ENCODE results near the gene EML4. TPM values are rescaled to one million over a fixed set of nuclear protein-coding genes. Genes with fewer than 3 reads are reported as not detected.
A peak's percentile ranks its signal among the peaks of the same experiment; 100 is the strongest.
"Not testable (repeated sequence)": the region's sequence is repeated elsewhere in the genome, so short reads cannot be mapped to it uniquely, and the experiment has no call there.

EML4 gene
- total RNA-seq, 1 donor from 2014 or later: 43.0 TPM

DNA sequence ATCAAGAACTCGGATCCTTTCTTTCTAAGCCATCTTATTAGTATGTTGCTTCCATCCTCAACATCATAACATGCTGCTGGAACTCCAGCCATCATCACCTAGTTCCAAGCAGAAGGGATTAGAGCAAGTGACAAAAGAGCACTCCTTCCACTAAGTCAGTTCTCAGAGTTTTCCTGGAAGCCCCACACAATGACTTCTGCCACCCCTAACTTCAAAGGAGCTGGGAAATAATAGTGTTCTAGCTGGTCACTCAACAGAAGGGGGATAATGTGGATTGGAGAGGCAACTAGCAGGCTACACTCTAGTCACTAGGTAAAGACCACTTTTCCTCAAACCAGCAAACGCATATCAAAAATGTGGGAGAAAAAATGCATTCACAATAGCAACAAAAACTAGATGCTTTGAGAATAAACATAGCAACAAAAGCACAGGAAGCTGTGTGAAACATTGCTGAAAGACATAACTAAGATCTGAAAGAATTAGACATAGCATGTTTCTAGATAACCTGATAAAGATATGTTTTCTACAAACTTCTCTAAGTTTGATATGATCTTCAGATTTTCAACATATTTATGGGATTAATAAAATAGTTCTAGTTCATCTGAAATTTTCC, 152.4 kb downstream of the EML4 start:
- DNase-seq (ENCODE audit: low spot score): no peak
- Mint-ChIP-seq H3K36me3 (ENCODE audit: low read depth) (peaks cover 52% of the 10 kb centered on the region), H3K27me3 (ENCODE audit: low read depth) (no peaks in the 10 kb centered on the region), H3K27ac (peak overlapping the region; percentile 21), H3K4me3 (ENCODE audit: low read depth) (no peak overlapping the region), H3K9me3 (no peaks in the 10 kb centered on the region), H3K4me1 (ENCODE audit: low read depth) (peaks cover 12% of the 10 kb centered on the region)
- intact Hi-C loops (cut with micrococcal nuclease): no loop called here

GRCh38 chr2:42324244-42324643, 155.1 kb downstream of the EML4 start:
- peaks cover 16% of the 10 kb centered on the region for H3K4me1 Mint-ChIP-seq (ENCODE audit: low read depth)
- no peaks in the 10 kb centered on the region for H3K9me3 Mint-ChIP-seq
- H3K27ac Mint-ChIP-seq: no peak overlapping the region
- H3K36me3 Mint-ChIP-seq (ENCODE audit: low read depth): peaks cover 54% of the 10 kb centered on the region
- no peak overlapping the region for H3K4me3 Mint-ChIP-seq (ENCODE audit: low read depth)
- no peaks in the 10 kb centered on the region for H3K27me3 Mint-ChIP-seq (ENCODE audit: low read depth)
- no peak for DNase-seq (ENCODE audit: low spot score)
- intact Hi-C loops (cut with micrococcal nuclease): no loop called here

- Mint-ChIP-seq H3K9me3 (no peaks in the 10 kb centered on the region), H3K27ac (no peak overlapping the region), H3K27me3 (ENCODE audit: low read depth) (no peaks in the 10 kb centered on the region), H3K4me1 (ENCODE audit: low read depth) (peaks cover 16% of the 10 kb centered on the region), H3K36me3 (ENCODE audit: low read depth) (peaks cover 60% of the 10 kb centered on the region), H3K4me3 (ENCODE audit: low read depth) (no peak overlapping the region)
- no peak for DNase-seq (ENCODE audit: low spot score)
- intact Hi-C loops (cut with micrococcal nuclease): loop anchor here (5.0 kb wide), 1 partner anchor 38 kb away; no protein-coding TSS in a partner anchor
These were observed 155.8 kb downstream of the EML4 start for GRCh38 chr2:42324949-42325348.

DNA sequence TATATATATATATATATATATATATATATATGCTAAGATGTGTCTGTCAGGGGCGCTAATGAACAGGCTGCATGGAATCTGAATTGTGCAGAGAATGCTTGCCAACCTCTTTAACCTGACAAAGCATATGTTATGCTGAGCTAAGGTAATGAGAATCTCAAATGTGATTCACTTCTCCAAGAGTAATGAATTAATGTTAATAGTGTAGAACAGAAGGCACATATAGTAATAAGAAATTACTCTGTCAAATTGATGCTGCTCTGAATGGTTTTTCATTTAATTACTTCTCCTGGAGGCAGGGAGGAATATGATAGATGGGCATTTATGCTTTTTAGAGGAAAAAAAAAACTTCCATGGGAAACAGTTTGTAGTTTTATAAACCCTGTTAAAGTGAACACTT, 156.5 kb downstream of the EML4 start:
- H3K9me3 Mint-ChIP-seq: no peaks in the 10 kb centered on the region
- no peak for DNase-seq (ENCODE audit: low spot score)
- no peak overlapping the region for H3K27ac Mint-ChIP-seq
- no peaks in the 10 kb centered on the region for H3K27me3 Mint-ChIP-seq (ENCODE audit: low read depth)
- intact Hi-C loops (cut with micrococcal nuclease): loop anchor here (5.0 kb wide), 1 partner anchor 38 kb away; no protein-coding TSS in a partner anchor
- H3K36me3 Mint-ChIP-seq (ENCODE audit: low read depth): peaks cover 62% of the 10 kb centered on the region
- H3K4me3 Mint-ChIP-seq (ENCODE audit: low read depth): no peak overlapping the region
- peaks cover 15% of the 10 kb centered on the region for H3K4me1 Mint-ChIP-seq (ENCODE audit: low read depth)

DNA sequence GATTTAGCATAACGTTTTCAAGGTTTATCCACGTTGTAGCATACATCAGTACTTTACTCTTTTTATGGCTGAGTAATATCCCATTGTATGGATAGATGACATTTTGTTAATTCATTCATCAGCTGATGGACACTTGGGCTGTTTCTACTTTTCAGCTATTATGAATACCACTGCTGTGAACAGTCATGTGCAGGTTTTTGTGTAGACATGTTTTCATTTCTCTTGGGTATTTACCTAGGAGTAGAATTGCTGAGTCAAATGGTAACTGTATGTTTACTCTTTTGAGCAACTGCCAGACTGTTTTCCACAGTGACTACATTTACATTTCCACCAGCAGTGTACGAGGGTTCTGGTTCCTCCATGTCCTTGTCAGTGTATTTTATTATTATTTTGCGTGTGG, 158.0 kb downstream of the EML4 start:
- Mint-ChIP-seq H3K4me1 (ENCODE audit: low read depth) (peaks cover 11% of the 10 kb centered on the region), H3K27ac (peak overlapping the region; percentile 28), H3K9me3 (no peaks in the 10 kb centered on the region), H3K27me3 (ENCODE audit: low read depth) (no peaks in the 10 kb centered on the region), H3K36me3 (ENCODE audit: low read depth) (peaks cover 63% of the 10 kb centered on the region), H3K4me3 (ENCODE audit: low read depth) (no peak overlapping the region)
- intact Hi-C loops (cut with micrococcal nuclease): loop anchor here (5.0 kb wide), 1 partner anchor 40 kb away; no protein-coding TSS in a partner anchor
- no peak for DNase-seq (ENCODE audit: low spot score)

GRCh38 chr2:42328148-42328833, 159.1 kb downstream of the EML4 start:
- Mint-ChIP-seq H3K27ac (no peak overlapping the region), H3K9me3 (no peaks in the 10 kb centered on the region), H3K4me3 (ENCODE audit: low read depth) (no peak overlapping the region), H3K4me1 (ENCODE audit: low read depth) (peaks cover 9% of the 10 kb centered on the region), H3K27me3 (ENCODE audit: low read depth) (no peaks in the 10 kb centered on the region), H3K36me3 (ENCODE audit: low read depth) (peaks cover 63% of the 10 kb centered on the region)
- intact Hi-C loops (cut with micrococcal nuclease): loop anchor here (1.0 to 5.0 kb wide), 2 partner anchors 41 to 232 kb away; no protein-coding TSS in a partner anchor
- DNase-seq (ENCODE audit: low spot score): no peak

- peaks cover 69% of the 10 kb centered on the region for H3K36me3 Mint-ChIP-seq (ENCODE audit: low read depth)
- H3K4me1 Mint-ChIP-seq (ENCODE audit: low read depth): peaks cover 9% of the 10 kb centered on the region
- H3K9me3 Mint-ChIP-seq: no peaks in the 10 kb centered on the region
- no peak overlapping the region for H3K4me3 Mint-ChIP-seq (ENCODE audit: low read depth)
- intact Hi-C loops (cut with micrococcal nuclease): loop anchor here (1.0 to 5.0 kb wide), 2 partner anchors 42 to 233 kb away; no protein-coding TSS in a partner anchor
- no peak for DNase-seq (ENCODE audit: low spot score)
- no peak overlapping the region for H3K27ac Mint-ChIP-seq
- no peaks in the 10 kb centered on the region for H3K27me3 Mint-ChIP-seq (ENCODE audit: low read depth)
These were observed 159.8 kb downstream of the EML4 start for GRCh38 chr2:42328923-42329322.

DNA sequence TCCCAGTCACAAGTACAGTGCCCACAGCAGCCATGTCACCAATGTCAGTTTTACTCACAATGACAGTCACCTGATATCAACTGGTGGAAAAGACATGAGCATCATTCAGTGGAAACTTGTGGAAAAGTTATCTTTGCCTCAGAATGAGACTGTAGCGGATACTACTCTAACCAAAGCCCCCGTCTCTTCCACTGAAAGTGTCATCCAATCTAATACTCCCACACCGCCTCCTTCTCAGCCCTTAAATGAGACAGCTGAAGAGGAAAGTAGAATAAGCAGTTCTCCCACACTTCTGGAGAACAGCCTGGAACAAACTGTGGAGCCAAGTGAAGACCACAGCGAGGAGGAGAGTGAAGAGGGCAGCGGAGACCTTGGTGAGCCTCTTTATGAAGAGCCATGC, 160.6 kb downstream of the EML4 start:
- peak overlapping the region; percentile 46 for H3K27ac Mint-ChIP-seq
- H3K9me3 Mint-ChIP-seq: no peaks in the 10 kb centered on the region
- H3K4me1 Mint-ChIP-seq (ENCODE audit: low read depth): peaks cover 9% of the 10 kb centered on the region
- no peak for DNase-seq (ENCODE audit: low spot score)
- intact Hi-C loops (cut with micrococcal nuclease): loop anchor here (5.0 kb wide), 1 partner anchor 42 kb away; no protein-coding TSS in a partner anchor
- H3K27me3 Mint-ChIP-seq (ENCODE audit: low read depth): no peaks in the 10 kb centered on the region
- no peak overlapping the region for H3K4me3 Mint-ChIP-seq (ENCODE audit: low read depth)
- peaks cover 73% of the 10 kb centered on the region for H3K36me3 Mint-ChIP-seq (ENCODE audit: low read depth)

DNA sequence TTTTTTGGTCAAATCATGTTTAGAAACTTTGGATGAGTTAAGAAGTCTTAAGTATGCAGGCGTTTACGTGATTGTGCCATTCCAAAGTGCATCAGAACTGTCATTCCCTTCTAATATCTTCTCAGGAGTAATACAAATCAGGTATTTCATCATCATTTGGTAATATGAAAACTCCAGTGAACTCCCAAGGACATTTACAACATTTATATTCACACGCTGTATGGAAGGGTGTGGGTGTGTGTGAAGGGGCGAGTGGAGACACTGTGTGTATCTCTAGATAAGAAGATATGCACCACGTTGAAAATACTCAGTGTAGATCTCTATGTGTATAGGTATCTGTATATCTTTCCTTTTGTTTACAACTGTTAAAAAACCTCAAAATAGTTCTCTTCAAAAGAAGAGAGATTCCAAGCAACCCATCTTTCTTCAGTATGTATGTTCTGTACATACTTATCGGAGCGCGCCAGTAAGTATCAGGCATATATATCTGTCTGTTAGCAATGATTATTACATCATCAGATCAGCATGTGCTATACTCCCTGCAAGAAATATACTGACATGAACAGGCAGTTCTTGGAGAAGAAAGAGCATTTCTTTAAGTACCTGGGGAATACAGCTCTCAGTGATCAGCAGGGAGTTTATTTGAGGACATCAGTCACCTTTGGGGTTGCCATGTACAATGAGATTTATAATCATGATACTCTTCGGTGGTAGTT, 162.6 kb downstream of the EML4 start:
- Mint-ChIP-seq H3K27ac (no peak overlapping the region), H3K36me3 (ENCODE audit: low read depth) (peaks cover 71% of the 10 kb centered on the region)

GRCh38 chr2:42332575-42332974, 163.4 kb downstream of the EML4 start:
- DNase-seq (ENCODE audit: low spot score): no peak
- no peak overlapping the region for H3K4me3 Mint-ChIP-seq (ENCODE audit: low read depth)
- H3K36me3 Mint-ChIP-seq (ENCODE audit: low read depth): peaks cover 70% of the 10 kb centered on the region
- H3K27me3 Mint-ChIP-seq (ENCODE audit: low read depth): no peaks in the 10 kb centered on the region
- no peak overlapping the region for H3K27ac Mint-ChIP-seq
- intact Hi-C loops (cut with micrococcal nuclease): no loop called here
- H3K4me1 Mint-ChIP-seq (ENCODE audit: low read depth): peaks cover 2% of the 10 kb centered on the region
- no peaks in the 10 kb centered on the region for H3K9me3 Mint-ChIP-seq

More for the DNA sequence above, 162.6 kb downstream of the EML4 start:
- Mint-ChIP-seq H3K9me3 (no peaks in the 10 kb centered on the region), H3K27me3 (ENCODE audit: low read depth) (no peaks in the 10 kb centered on the region), H3K4me3 (ENCODE audit: low read depth) (no peak overlapping the region), H3K4me1 (ENCODE audit: low read depth) (peaks cover 6% of the 10 kb centered on the region)
- intact Hi-C loops (cut with micrococcal nuclease): no loop called here
- DNase-seq (ENCODE audit: low spot score): no peak

DNA sequence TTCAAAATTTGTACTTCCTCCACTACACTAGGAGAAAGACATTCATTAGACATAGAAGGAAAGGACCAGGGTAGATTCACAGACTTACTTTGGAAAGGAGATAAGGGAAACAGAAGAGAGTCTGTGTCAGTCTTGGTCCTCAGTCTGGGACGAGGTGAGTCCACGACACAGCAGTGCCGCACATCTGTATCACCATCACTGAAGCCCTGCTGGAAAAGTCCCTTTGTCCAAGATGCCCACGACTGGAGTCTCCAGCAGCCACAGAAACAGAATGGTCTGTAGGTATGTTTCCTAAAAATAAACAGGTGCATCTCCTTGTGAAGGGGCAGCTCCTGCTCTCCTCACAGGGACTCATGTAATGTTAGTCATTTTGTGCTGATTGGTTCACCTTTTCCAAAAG, 164.4 kb downstream of the EML4 start:
- H3K4me1 Mint-ChIP-seq (ENCODE audit: low read depth): peaks cover 2% of the 10 kb centered on the region
- no peak overlapping the region for H3K27ac Mint-ChIP-seq

DNA sequence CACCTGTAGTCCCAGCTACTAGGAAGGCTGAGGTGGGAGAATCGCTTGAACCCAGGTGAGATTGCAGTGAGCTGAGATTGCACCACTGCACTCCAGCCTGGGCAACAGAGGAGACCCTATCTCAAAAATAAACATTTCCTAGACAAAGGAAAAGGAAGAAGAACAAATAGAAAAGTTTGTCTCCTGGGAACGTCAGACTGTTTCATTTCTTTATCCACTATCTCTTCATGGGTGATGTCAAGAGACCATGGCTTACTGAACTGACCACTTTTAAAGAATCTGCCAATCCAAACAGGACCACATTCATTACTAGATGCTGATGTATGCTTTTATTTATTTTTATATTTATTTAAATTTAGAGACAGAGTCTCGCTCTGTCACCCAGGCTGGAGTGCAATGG, 165.1 kb downstream of the EML4 start:
- H3K27me3 Mint-ChIP-seq (ENCODE audit: low read depth): no peaks in the 10 kb centered on the region
- H3K36me3 Mint-ChIP-seq (ENCODE audit: low read depth): peaks cover 70% of the 10 kb centered on the region
- H3K27ac Mint-ChIP-seq: no peak overlapping the region
- no peak overlapping the region for H3K4me3 Mint-ChIP-seq (ENCODE audit: low read depth)
- H3K9me3 Mint-ChIP-seq: no peaks in the 10 kb centered on the region
- H3K4me1 Mint-ChIP-seq (ENCODE audit: low read depth): peaks cover 2% of the 10 kb centered on the region
- intact Hi-C loops (cut with micrococcal nuclease): no loop called here
- DNase-seq (ENCODE audit: low spot score): no peak

More for the DNA sequence above, 164.4 kb downstream of the EML4 start:
- no peaks in the 10 kb centered on the region for H3K27me3 Mint-ChIP-seq (ENCODE audit: low read depth)
- no peaks in the 10 kb centered on the region for H3K9me3 Mint-ChIP-seq
- H3K36me3 Mint-ChIP-seq (ENCODE audit: low read depth): peaks cover 73% of the 10 kb centered on the region
- DNase-seq (ENCODE audit: low spot score): no peak
- intact Hi-C loops (cut with micrococcal nuclease): no loop called here
- H3K4me3 Mint-ChIP-seq (ENCODE audit: low read depth): no peak overlapping the region

DNA sequence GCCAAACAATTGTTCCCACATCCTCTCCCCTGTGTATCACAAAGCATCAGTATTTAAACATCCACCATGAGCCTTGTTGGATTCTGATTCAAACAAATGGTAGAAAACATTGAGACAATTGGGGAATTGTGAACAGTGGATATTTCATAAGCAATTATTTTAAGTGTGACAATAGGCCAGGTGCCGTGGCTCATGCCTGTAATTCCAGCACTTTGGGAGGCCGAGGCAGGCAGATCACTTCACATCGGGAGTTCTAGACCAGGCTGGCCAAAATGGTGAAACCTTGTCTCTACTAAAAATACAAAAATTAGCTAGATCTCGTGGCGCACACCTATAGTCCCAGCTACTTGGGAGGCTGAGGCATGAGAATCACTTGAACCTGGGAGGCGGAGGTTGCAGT, 165.7 kb downstream of the EML4 start:
- H3K4me3 Mint-ChIP-seq (ENCODE audit: low read depth); intact Hi-C loops (cut with micrococcal nuclease); DNase-seq (ENCODE audit: low spot score); H3K27me3 Mint-ChIP-seq (ENCODE audit: low read depth); H3K4me1 Mint-ChIP-seq (ENCODE audit: low read depth); H3K27ac Mint-ChIP-seq; H3K9me3 Mint-ChIP-seq: not testable (repeated sequence)
- peaks cover 66% of the 10 kb centered on the region for H3K36me3 Mint-ChIP-seq (ENCODE audit: low read depth)

Measured in activated T-helper 2 cell treated with anti-CD3 and anti-CD28 coated beads, Interferon-gamma antibody, Interleukin-2, Interleukin-4, amounts not matched to agents 10 μg/mL and 5 μg/mL and 100 μg/mL, durations not matched to agents 14 hours and 24 hours and 36 hours (primary cell).